ENCODE data around the gene CREB5. TPM values are rescaled to one million over a fixed set of nuclear protein-coding genes. Genes with fewer than 3 reads are reported as not detected.

The CREB5 gene
- total and polyA plus RNA-seq, 2 of the 8 experiments (the other 6 are each of a cell fraction or from before 2014, with no cell fraction given) = 2.4 to 2.7 TPM

- no peak overlapping the region for H3K4ac ChIP-seq (replicated peaks; ENCODE audit: insufficient read length, low read depth, low read length)
- H2BK15ac ChIP-seq (ENCODE audit: low read length) = 0 out of 2 replicates have a peak overlapping the region, but pooled peaks have one; percentile 65
- no peak overlapping the region for H3K27ac ChIP-seq (ENCODE audit: low read depth, low read length)
- no peak overlapping the region for H3K23ac ChIP-seq (ENCODE audit: insufficient read length)
- no peak for DNase-seq (ENCODE audit: low read depth in 1 of 2, low spot score in 2 of 2)
- ChIA-PET CTCF (ENCODE audit: partially characterized antibody) (interaction anchor here (0.7 to 1.4 kb wide), 4 partner anchors 84 to 258 kb away, joined by 3 to 4 read pairs (median 4); no protein-coding TSS in a partner anchor), POLR2A (ENCODE audit: partially characterized antibody) (no interaction called here)
- no peak overlapping the region; the same call in 1 of the 2 replicates for H2BK5ac ChIP-seq (ENCODE audit: low read depth, low read length)
- H2BK20ac ChIP-seq (ENCODE audit: low read length) = no peak overlapping the region
- no peak overlapping the region for H3K14ac ChIP-seq (ENCODE audit: insufficient read length)
- no peak overlapping the region for H2AFZ ChIP-seq (ENCODE audit: low read length)
- H3K18ac ChIP-seq (ENCODE audit: extremely low read depth, low read length) = no peak overlapping the region
- no peaks in the 10 kb centered on the region for H3K36me3 ChIP-seq (ENCODE audit: control insufficient read depth in 2 of 4, insufficient read depth in 4 of 4, low read length in 3 of 4)
- no peaks in the 10 kb centered on the region for H3K79me1 ChIP-seq (ENCODE audit: low read depth, low read length)
- WGBS, 2 experiments (ENCODE audit: extremely low coverage in 1 of 2, insufficient coverage in 1 of 2, insufficient read length in 1 of 2, insufficient replicate concordance in 2 of 2, low coverage in 1 of 2, low lambda C conversion rate in 2 of 2, missing lambda C conversion rate in 1 of 2) = 94% methylated on average over 8 of the region's 8 CpGs; no CpG with 5 or more reads in 1 of the 2 experiments
- H4K91ac ChIP-seq (replicated peaks; ENCODE audit: insufficient read length, low read length) = no peak overlapping the region
- no peak overlapping the region for H4K5ac ChIP-seq (ENCODE audit: insufficient read length, low read depth, low read length)
- no peak for FAIRE-seq
- no peak overlapping the region for H3K56ac ChIP-seq (replicated peaks; ENCODE audit: insufficient read length, low read depth, low read length)
- no peak overlapping the region for H2BK120ac ChIP-seq (replicated peaks; ENCODE audit: low read depth, low read length)
- no peak overlapping the region for H3K4me3 ChIP-seq (ENCODE audit: extremely low read depth in 1 of 4, insufficient read depth in 2 of 4, low read depth in 3 of 4, low read length in 4 of 4)
- no peaks in the 10 kb centered on the region for H3K9me3 ChIP-seq (ENCODE audit: insufficient read depth in 2 of 2, low read depth in 1 of 2, low read length in 1 of 2)
- peaks cover 4% of the 10 kb centered on the region for H3K23me2 ChIP-seq (ENCODE audit: low read depth, low read length)
- no peak overlapping the region for H4K8ac ChIP-seq (ENCODE audit: extremely low read depth, insufficient read depth, low read length)
- no peak overlapping the region for H2AK5ac ChIP-seq (ENCODE audit: low read depth, low read length)
- H3K27me3 ChIP-seq (replicated peaks in 1 of 4; ENCODE audit: control insufficient read depth in 3 of 4, extremely low read depth in 1 of 4, insufficient read depth in 3 of 4, low read length in 3 of 4) = no peaks in the 10 kb centered on the region
- no peak overlapping the region for H2BK12ac ChIP-seq (ENCODE audit: low read depth, low read length)
- no peak overlapping the region for H3K4me2 ChIP-seq (ENCODE audit: insufficient read depth in 1 of 2, low read depth in 2 of 2, low read length in 2 of 2)
- no peak overlapping the region for H3K9ac ChIP-seq (replicated peaks in 1 of 4; ENCODE audit: extremely low read depth in 1 of 4, low read depth in 3 of 4, low read length in 3 of 4)
- peaks cover 0 to 5% (median 2%) of the 10 kb centered on the region in 4 experiments; a peak in 6 of 7 replicates for H3K4me1 ChIP-seq (replicated peaks in 1 of 4; ENCODE audit: control insufficient read depth in 3 of 4, insufficient read depth in 4 of 4, low read length in 3 of 4)
- no peaks in the 10 kb centered on the region for H3K79me2 ChIP-seq (ENCODE audit: control insufficient read depth in 1 of 2, insufficient read depth in 2 of 2, low read length in 2 of 2)
- no peaks in the 10 kb centered on the region for H4K20me1 ChIP-seq (replicated peaks in 1 of 2; ENCODE audit: control insufficient read depth in 1 of 2, insufficient read depth in 2 of 2, low read length in 2 of 2)
Observed at GRCh38 chr7:28682801-28683200, 270.5 kb downstream of the CREB5 start.
